ENCODE data around the gene VILL.

The VILL gene

GRCh38 chr3:38002291-38002876 lies 11.8 kb downstream of the VILL start:
- DNase-seq: no peak

GRCh38 chr3:38002940-38003339 lies 12.4 kb downstream of the VILL start:
- DNase-seq: no peak

- DNase-seq: no peak
These were observed 12.8 kb downstream of the VILL start for GRCh38 chr3:38003371-38003816.

GRCh38 chr3:38003817-38004414 lies 13.3 kb downstream of the VILL start:
- DNase-seq: no peak

- no peak for DNase-seq
These were observed 14.0 kb downstream of the VILL start for GRCh38 chr3:38004415-38005075.

- DNase-seq: no peak
These were observed 14.8 kb downstream of the VILL start for GRCh38 chr3:38005076-38006020.

GRCh38 chr3:38006031-38006430 lies 15.4 kb downstream of the VILL start:
- no peak for DNase-seq

- no peak for DNase-seq
These were observed 15.9 kb downstream of the VILL start for GRCh38 chr3:38006445-38006995.

GRCh38 chr3:38007754-38008090 lies 17.1 kb downstream of the VILL start:
- no peak for DNase-seq

GRCh38 chr3:38008191-38008701 lies 17.7 kb downstream of the VILL start:
- DNase-seq: no peak

GRCh38 chr3:38008971-38009580 lies 18.5 kb downstream of the VILL start:
- no peak for DNase-seq

- no peak for DNase-seq
These were observed 19.4 kb downstream of the VILL start for GRCh38 chr3:38009807-38010591.

- DNase-seq: no peak
These were observed 20.5 kb downstream of the VILL start for GRCh38 chr3:38011111-38011510.

GRCh38 chr3:38015485-38015884 lies 24.9 kb downstream of the VILL start:
- DNase-seq: no peak

GRCh38 chr3:38015984-38016383 lies 25.4 kb downstream of the VILL start:
- no peak for DNase-seq

- no peak for DNase-seq
These were observed 25.8 kb downstream of the VILL start for GRCh38 chr3:38016410-38016809.

GRCh38 chr3:38016847-38017444 lies 26.4 kb downstream of the VILL start:
- DNase-seq: no peak

GRCh38 chr3:38017445-38018295 lies 27.1 kb downstream of the VILL start:
- no peak for DNase-seq

- DNase-seq: no peak
These were observed 28.0 kb downstream of the VILL start for GRCh38 chr3:38018296-38019266.
